B cell (primary cell): Measurements from ENCODE around the gene NLRX1.

Experiments
- EZH2 ChIP-seq: IDR thresholded peaks from 2 replicates; pipeline ENCODE4 v1.6.1; 2012; ENCODE audit warnings: borderline replicate concordance, low read depth, mild to moderate bottlenecking, moderate library complexity, low read length; ENCODE audit not compliant: insufficient read depth, poor library complexity, severe bottlenecking
- TF ChIP-seq, protein P1 (sequence below): fragments of 200-600 bp; IDR thresholded peaks from one replicate; pipeline ENCODE4 v1.8.0; 2022; ENCODE audit warnings: antibody characterized with exemption, mild to moderate bottlenecking

DNA sequence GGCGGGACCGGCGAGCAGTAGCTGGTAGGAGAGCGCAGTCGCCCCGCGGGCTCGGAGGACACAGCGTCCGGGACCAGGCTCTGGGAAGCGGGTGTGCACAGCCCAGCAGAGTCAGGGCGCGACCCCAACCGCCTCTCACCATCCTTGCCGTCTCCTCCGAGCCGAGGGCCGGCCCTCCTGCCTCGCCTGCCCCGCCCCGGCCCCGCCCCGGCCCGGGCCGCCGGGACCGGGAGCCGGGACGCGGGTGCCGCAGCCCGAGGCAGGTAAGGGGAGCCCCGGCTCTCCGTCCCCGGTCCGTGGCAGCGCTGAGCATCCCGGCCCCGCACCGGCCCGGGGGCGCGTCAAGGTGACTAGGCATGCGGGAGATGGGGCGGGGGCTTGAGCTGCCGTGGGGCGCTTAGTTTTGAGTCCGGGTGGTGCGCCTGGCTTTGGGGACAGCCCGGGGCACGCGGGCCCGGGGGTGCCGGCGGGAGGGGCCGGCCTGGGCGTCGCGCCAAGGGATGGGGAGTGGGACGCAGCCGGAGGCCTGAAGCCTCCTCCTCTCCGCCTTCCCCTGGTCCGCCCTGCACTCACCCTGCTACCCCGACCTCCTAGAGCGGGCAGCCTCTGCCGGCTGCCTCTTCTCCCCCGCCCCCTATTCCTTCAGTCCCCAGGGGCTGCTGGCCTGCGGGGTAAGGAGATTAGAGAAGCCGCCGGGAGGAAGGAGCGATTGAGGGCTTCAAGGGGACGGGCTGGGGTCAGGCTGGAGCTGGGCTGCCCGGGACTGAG lies 19.3 kb upstream of the NLRX1 start, which contains the start of gene ABCG4:
- TF ChIP-seq, protein P1, sequence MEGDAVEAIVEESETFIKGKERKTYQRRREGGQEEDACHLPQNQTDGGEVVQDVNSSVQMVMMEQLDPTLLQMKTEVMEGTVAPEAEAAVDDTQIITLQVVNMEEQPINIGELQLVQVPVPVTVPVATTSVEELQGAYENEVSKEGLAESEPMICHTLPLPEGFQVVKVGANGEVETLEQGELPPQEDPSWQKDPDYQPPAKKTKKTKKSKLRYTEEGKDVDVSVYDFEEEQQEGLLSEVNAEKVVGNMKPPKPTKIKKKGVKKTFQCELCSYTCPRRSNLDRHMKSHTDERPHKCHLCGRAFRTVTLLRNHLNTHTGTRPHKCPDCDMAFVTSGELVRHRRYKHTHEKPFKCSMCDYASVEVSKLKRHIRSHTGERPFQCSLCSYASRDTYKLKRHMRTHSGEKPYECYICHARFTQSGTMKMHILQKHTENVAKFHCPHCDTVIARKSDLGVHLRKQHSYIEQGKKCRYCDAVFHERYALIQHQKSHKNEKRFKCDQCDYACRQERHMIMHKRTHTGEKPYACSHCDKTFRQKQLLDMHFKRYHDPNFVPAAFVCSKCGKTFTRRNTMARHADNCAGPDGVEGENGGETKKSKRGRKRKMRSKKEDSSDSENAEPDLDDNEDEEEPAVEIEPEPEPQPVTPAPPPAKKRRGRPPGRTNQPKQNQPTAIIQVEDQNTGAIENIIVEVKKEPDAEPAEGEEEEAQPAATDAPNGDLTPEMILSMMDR: no peak
- no peak for TF ChIP-seq EZH2
